GM12891 (cell line): ENCODE measurements around the gene ZNF462.

ENCODE experiments used
- POLR2A ChIP-seq: IDR thresholded peaks from 2 replicates; pipeline ENCODE4 v1.6.1; 2011; ENCODE audit warnings: low read depth, low read length, control low read depth
- POU2F2 ChIP-seq: IDR thresholded peaks from 2 replicates; pipeline ENCODE4 v1.6.1; 2011; ENCODE audit warnings: low read depth, mild to moderate bottlenecking, control low read depth, low read length, moderate library complexity

- TF ChIP-seq POLR2A (no peak), POU2F2 (no peak)
Measured at GRCh38 chr9:106877345-106877744, 14.4 kb downstream of the ZNF462 start.
